ENCODE data around the gene PARVG.
A peak's percentile ranks its signal among the peaks of the same experiment; 100 is the strongest.

Gene PARVG

GRCh38 chr22:44184006-44184405 is 3.3 kb downstream of the PARVG start:
- TF ChIP-seq CTCF (IDR thresholded peaks at IDR 0.05), result no peak

GRCh38 chr22:44185237-44186120 is 4.8 kb downstream of the PARVG start:
- peaks cover 73% of the 10 kb centered on the region for H3K36me3 ChIP-seq
- no peak overlapping the region for H3K4me3 ChIP-seq (ENCODE audit: low read depth in 1 of 2, low read length in 1 of 2)
- no peaks in the 10 kb centered on the region for H3K27me3 ChIP-seq
- peak overlapping the region; percentile 98 for H3K27ac ChIP-seq
- no peaks in the 10 kb centered on the region for H3K9me3 ChIP-seq
- no peak for TF ChIP-seq CTCF (IDR thresholded peaks at IDR 0.05)
- peaks cover 28 to 32% of the 10 kb centered on the region in 2 experiments for H3K4me1 ChIP-seq (ENCODE audit: control insufficient read depth in 1 of 2, insufficient read depth in 1 of 2, low read depth in 1 of 2, low read length in 1 of 2)

More at GRCh38 chr22:44184006-44184405, 3.3 kb downstream of the PARVG start:
- Histone ChIP-seq H3K27me3 (no peaks in the 10 kb centered on the region), H3K4me1 (ENCODE audit: control insufficient read depth in 1 of 2, insufficient read depth in 1 of 2, low read depth in 1 of 2, low read length in 1 of 2) (peaks cover 42 to 44% of the 10 kb centered on the region in 2 experiments), H3K9me3 (no peaks in the 10 kb centered on the region), H3K4me3 (ENCODE audit: low read depth in 1 of 2, low read length in 1 of 2) (peak overlapping the region in 1 of 2 experiments; percentile 89), H3K27ac (peak overlapping the region; percentile 98), H3K36me3 (peaks cover 58% of the 10 kb centered on the region)

- peaks cover 26 to 32% of the 10 kb centered on the region in 2 experiments for H3K4me1 ChIP-seq (ENCODE audit: control insufficient read depth in 1 of 2, insufficient read depth in 1 of 2, low read depth in 1 of 2, low read length in 1 of 2)
- no peaks in the 10 kb centered on the region for H3K9me3 ChIP-seq
- no peak overlapping the region for H3K27ac ChIP-seq
- no peak overlapping the region for H3K4me3 ChIP-seq (ENCODE audit: low read depth in 1 of 2, low read length in 1 of 2)
- TF ChIP-seq CTCF (IDR thresholded peaks at IDR 0.05), result no peak
- no peaks in the 10 kb centered on the region for H3K27me3 ChIP-seq
- H3K36me3 ChIP-seq, result peaks cover 79% of the 10 kb centered on the region
Measured at GRCh38 chr22:44186121-44186510, 5.4 kb downstream of the PARVG start.

GRCh38 chr22:44186737-44187136 is 6.0 kb downstream of the PARVG start:
- Histone ChIP-seq H3K27ac (no peak overlapping the region), H3K36me3 (peaks cover 84% of the 10 kb centered on the region), H3K27me3 (no peaks in the 10 kb centered on the region), H3K4me1 (ENCODE audit: control insufficient read depth in 1 of 2, insufficient read depth in 1 of 2, low read depth in 1 of 2, low read length in 1 of 2) (peaks cover 29 to 32% of the 10 kb centered on the region in 2 experiments), H3K4me3 (ENCODE audit: low read depth in 1 of 2, low read length in 1 of 2) (no peak overlapping the region), H3K9me3 (no peaks in the 10 kb centered on the region)
- no peak for TF ChIP-seq CTCF (IDR thresholded peaks at IDR 0.05)

GRCh38 chr22:44187652-44188230 is 7.0 kb downstream of the PARVG start:
- Histone ChIP-seq H3K4me1 (ENCODE audit: control insufficient read depth in 1 of 2, insufficient read depth in 1 of 2, low read depth in 1 of 2, low read length in 1 of 2) (peaks cover 31 to 37% of the 10 kb centered on the region in 2 experiments), H3K27me3 (no peaks in the 10 kb centered on the region), H3K9me3 (no peaks in the 10 kb centered on the region), H3K27ac (no peak overlapping the region), H3K4me3 (ENCODE audit: low read depth in 1 of 2, low read length in 1 of 2) (no peak overlapping the region), H3K36me3 (peaks cover 94% of the 10 kb centered on the region)
- TF ChIP-seq CTCF (IDR thresholded peaks at IDR 0.05), result no peak
